HUES48 (cell line): ENCODE measurements around the gene MYLK4.

Experiments
- H3K27ac ChIP-seq: one replicate; pipeline ENCODE4 v1.7.0; 2013; ENCODE audit warnings: low read depth, low read length, inconsistent platforms
- H3K27me3 ChIP-seq: 2 replicates; pipeline ENCODE4 v1.6.1; 2013; ENCODE audit warnings: mild to moderate bottlenecking, low read length; ENCODE audit not compliant: control insufficient read depth, insufficient read depth
- H3K36me3 ChIP-seq: 2 replicates; pipeline ENCODE4 v1.6.1; 2013; ENCODE audit warnings: low read length; ENCODE audit not compliant: control insufficient read depth, insufficient read depth
- H3K4me1 ChIP-seq: 2 replicates; pipeline ENCODE4 v1.6.1; 2013; ENCODE audit warnings: mild to moderate bottlenecking, low read length; ENCODE audit not compliant: control insufficient read depth, insufficient read depth
- H3K4me3 ChIP-seq: 2 replicates; pipeline ENCODE4 v1.5.1; 2013; ENCODE audit warnings: mild to moderate bottlenecking, low read depth, low read length
- H3K9ac ChIP-seq: 2 replicates; pipeline ENCODE4 v1.6.1; 2013; ENCODE audit warnings: mild to moderate bottlenecking, low read depth, low read length, moderate library complexity
- H3K9me3 ChIP-seq: 2 replicates; pipeline ENCODE4 v1.6.1; 2013; ENCODE audit warnings: low read length; ENCODE audit not compliant: control insufficient read depth, insufficient read depth

MYLK4 gene

GRCh38 chr6:2688401-2689064 lies 62.2 kb downstream of the MYLK4 start:
- Histone ChIP-seq H3K27ac (no peak overlapping the region), H3K4me3 (no peak overlapping the region), H3K36me3 (no peaks in the 10 kb centered on the region), H3K9ac (no peak overlapping the region), H3K9me3 (no peaks in the 10 kb centered on the region), H3K4me1 (no peaks in the 10 kb centered on the region), H3K27me3 (no peaks in the 10 kb centered on the region)

- Histone ChIP-seq H3K27ac (no peak overlapping the region), H3K9ac (no peak overlapping the region), H3K36me3 (no peaks in the 10 kb centered on the region), H3K4me1 (no peaks in the 10 kb centered on the region), H3K4me3 (no peak overlapping the region), H3K27me3 (no peaks in the 10 kb centered on the region), H3K9me3 (no peaks in the 10 kb centered on the region)
These were observed 63.3 kb downstream of the MYLK4 start for GRCh38 chr6:2687456-2687855.

- Histone ChIP-seq H3K36me3 (no peaks in the 10 kb centered on the region), H3K27ac (no peak overlapping the region), H3K9me3 (no peaks in the 10 kb centered on the region), H3K4me3 (no peak overlapping the region), H3K27me3 (no peaks in the 10 kb centered on the region), H3K9ac (no peak overlapping the region), H3K4me1 (no peaks in the 10 kb centered on the region)
These were observed 64.2 kb downstream of the MYLK4 start for GRCh38 chr6:2686515-2686914.

- H3K9ac ChIP-seq: no peak overlapping the region
- no peaks in the 10 kb centered on the region for H3K27me3 ChIP-seq
- no peaks in the 10 kb centered on the region for H3K36me3 ChIP-seq
- no peaks in the 10 kb centered on the region for H3K9me3 ChIP-seq
- H3K4me3 ChIP-seq: no peak overlapping the region
- H3K4me1 ChIP-seq: no peaks in the 10 kb centered on the region
- no peak overlapping the region for H3K27ac ChIP-seq
These were observed 65.7 kb downstream of the MYLK4 start for GRCh38 chr6:2684766-2685754.

GRCh38 chr6:2684103-2684749 lies 66.5 kb downstream of the MYLK4 start:
- H3K36me3 ChIP-seq: no peaks in the 10 kb centered on the region
- no peaks in the 10 kb centered on the region for H3K4me1 ChIP-seq
- H3K27ac ChIP-seq: no peak overlapping the region
- no peaks in the 10 kb centered on the region for H3K9me3 ChIP-seq
- H3K27me3 ChIP-seq: no peaks in the 10 kb centered on the region
- no peak overlapping the region for H3K9ac ChIP-seq
- H3K4me3 ChIP-seq: no peak overlapping the region

- H3K36me3 ChIP-seq: no peaks in the 10 kb centered on the region
- H3K9me3 ChIP-seq: no peaks in the 10 kb centered on the region
These were observed 70.3 kb downstream of the MYLK4 start for GRCh38 chr6:2680264-2680922.

GRCh38 chr6:2677080-2677593 lies 73.6 kb downstream of the MYLK4 start:
- Histone ChIP-seq H3K4me3 (no peak overlapping the region), H3K9ac (no peak overlapping the region), H3K27me3 (no peaks in the 10 kb centered on the region), H3K36me3 (no peaks in the 10 kb centered on the region), H3K27ac (no peak overlapping the region), H3K9me3 (no peaks in the 10 kb centered on the region), H3K4me1 (no peaks in the 10 kb centered on the region)

More at GRCh38 chr6:2680264-2680922, 70.3 kb downstream of the MYLK4 start:
- no peak overlapping the region for H3K27ac ChIP-seq
- H3K9ac ChIP-seq: no peak overlapping the region
- no peak overlapping the region for H3K4me3 ChIP-seq
- no peaks in the 10 kb centered on the region for H3K27me3 ChIP-seq
- H3K4me1 ChIP-seq: no peaks in the 10 kb centered on the region

GRCh38 chr6:2676048-2676447 lies 74.7 kb downstream of the MYLK4 start:
- H3K27me3 ChIP-seq: no peaks in the 10 kb centered on the region
- no peaks in the 10 kb centered on the region for H3K4me1 ChIP-seq
- H3K36me3 ChIP-seq: no peaks in the 10 kb centered on the region
- no peak overlapping the region for H3K9ac ChIP-seq
- H3K9me3 ChIP-seq: no peaks in the 10 kb centered on the region
- no peak overlapping the region for H3K4me3 ChIP-seq
- H3K27ac ChIP-seq: no peak overlapping the region

GRCh38 chr6:2674857-2675256 lies 75.9 kb downstream of the MYLK4 start:
- no peak overlapping the region for H3K4me3 ChIP-seq
- no peaks in the 10 kb centered on the region for H3K27me3 ChIP-seq
- no peaks in the 10 kb centered on the region for H3K4me1 ChIP-seq
- H3K9me3 ChIP-seq: no peaks in the 10 kb centered on the region
- H3K27ac ChIP-seq: no peak overlapping the region
- no peak overlapping the region for H3K9ac ChIP-seq
- no peaks in the 10 kb centered on the region for H3K36me3 ChIP-seq

GRCh38 chr6:2669067-2669700 lies 81.5 kb downstream of the MYLK4 start:
- Histone ChIP-seq H3K4me3 (no peak overlapping the region), H3K9ac (no peak overlapping the region), H3K27me3 (no peaks in the 10 kb centered on the region), H3K36me3 (no peaks in the 10 kb centered on the region), H3K4me1 (peaks cover 19% of the 10 kb centered on the region), H3K9me3 (no peaks in the 10 kb centered on the region), H3K27ac (no peak overlapping the region)
